ENCODE data around the gene TKFC.
A peak's percentile ranks its signal among the peaks of the same experiment; 100 is the strongest.

The TKFC gene, protein sequence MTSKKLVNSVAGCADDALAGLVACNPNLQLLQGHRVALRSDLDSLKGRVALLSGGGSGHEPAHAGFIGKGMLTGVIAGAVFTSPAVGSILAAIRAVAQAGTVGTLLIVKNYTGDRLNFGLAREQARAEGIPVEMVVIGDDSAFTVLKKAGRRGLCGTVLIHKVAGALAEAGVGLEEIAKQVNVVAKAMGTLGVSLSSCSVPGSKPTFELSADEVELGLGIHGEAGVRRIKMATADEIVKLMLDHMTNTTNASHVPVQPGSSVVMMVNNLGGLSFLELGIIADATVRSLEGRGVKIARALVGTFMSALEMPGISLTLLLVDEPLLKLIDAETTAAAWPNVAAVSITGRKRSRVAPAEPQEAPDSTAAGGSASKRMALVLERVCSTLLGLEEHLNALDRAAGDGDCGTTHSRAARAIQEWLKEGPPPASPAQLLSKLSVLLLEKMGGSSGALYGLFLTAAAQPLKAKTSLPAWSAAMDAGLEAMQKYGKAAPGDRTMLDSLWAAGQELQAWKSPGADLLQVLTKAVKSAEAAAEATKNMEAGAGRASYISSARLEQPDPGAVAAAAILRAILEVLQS

DNA sequence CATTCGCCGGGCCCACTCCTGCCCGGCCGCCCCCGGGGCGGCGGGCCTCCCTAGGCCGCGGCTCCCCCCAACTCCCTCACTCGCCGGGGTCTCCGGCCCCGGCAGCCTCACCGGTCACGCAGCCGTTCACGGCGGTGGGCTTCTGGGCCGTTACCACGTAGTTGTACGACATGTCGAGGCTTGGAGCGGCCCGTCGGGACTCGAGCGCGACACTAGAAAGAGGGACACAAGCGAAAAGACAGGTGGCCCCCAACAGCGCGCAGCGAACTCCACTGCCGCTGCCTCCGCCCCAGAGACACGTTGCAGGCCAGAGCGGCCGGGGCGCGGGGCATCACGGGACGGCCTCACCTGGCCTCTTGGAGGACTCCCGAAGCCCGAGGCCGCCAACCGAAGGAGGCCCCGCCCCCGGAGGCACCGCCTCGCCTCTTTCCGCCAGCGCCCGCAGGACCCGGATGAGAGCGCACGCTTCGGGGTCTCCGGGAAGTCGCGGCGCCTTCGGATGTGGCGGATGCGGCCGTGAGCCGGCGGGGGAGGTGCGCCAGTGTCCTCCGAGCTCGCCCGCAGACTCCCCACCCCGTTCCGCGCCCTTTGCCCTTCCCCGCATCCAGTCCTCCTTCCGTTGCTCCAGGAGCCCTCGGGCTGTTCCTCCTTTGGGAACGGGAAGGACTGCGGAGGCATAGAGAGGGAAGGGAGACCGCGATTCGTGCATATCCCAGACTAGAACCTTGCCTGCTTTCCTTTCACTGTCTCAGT is at the start of gene TKFC, which contains the start of gene DDB1:
Gene TKFC, plus strand, starts transcription at position 432 of the 753 bp plus-strand sequence. CDS start 1,501 bp downstream, outside the sequence.
Gene DDB1, minus strand, starts transcription at position 309 of the 753 bp plus-strand sequence. Its CDS starts 137 bp downstream, at position 172.
- DNase-seq: peak; percentile 97 to 98

DNA sequence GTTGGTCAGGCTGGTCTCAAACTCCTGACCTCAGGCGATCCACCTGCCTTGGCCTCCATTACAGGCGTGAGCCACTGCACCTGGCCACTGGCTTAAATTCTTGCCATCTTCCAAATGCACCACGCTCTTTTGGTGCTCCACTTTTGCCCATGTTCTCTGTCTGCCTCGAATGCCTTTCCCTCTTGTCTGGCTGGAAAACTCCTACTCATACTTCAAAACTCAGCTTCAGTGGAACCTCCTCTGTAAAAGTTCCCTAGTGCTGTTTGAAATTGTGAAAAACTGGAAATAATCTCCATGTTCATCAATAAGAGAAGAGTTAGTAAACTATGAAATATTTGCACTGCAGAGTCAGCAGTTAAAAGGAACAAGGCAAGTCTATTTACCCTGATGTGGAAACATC is 49.4 kb upstream of the TKFC start:
- no peak for DNase-seq

DNA sequence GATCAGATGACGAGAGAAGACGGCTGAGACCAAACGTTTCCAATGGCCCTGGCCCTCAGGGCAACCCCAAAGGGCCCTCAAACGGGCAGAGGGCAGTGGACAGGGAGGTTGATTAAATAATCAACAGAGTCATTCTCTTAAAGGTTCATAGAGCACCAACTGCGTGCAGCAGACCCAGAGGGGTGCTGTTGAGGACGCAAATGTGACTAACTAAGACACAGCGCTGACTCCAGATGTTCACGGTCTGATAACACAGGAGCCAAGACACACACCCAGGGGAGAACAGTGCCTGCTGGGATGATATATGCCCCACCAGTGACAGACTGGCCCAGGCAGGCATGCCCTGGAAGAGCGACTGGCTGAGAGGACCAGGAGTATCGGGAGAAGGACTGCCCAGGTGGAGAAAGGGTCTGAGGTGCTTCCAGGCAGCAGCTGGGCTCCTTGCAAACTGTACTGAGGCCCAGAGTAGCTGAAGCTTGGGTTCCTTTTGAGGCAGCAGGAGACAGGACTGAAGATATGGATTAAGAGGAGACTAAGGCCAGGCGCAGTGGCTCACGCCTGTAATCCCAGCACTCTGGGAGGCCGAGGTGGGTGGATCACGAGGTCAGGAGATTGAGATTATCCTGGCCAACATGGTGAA is 45.6 kb upstream of the TKFC start:
- DNase-seq: no peak

DNA sequence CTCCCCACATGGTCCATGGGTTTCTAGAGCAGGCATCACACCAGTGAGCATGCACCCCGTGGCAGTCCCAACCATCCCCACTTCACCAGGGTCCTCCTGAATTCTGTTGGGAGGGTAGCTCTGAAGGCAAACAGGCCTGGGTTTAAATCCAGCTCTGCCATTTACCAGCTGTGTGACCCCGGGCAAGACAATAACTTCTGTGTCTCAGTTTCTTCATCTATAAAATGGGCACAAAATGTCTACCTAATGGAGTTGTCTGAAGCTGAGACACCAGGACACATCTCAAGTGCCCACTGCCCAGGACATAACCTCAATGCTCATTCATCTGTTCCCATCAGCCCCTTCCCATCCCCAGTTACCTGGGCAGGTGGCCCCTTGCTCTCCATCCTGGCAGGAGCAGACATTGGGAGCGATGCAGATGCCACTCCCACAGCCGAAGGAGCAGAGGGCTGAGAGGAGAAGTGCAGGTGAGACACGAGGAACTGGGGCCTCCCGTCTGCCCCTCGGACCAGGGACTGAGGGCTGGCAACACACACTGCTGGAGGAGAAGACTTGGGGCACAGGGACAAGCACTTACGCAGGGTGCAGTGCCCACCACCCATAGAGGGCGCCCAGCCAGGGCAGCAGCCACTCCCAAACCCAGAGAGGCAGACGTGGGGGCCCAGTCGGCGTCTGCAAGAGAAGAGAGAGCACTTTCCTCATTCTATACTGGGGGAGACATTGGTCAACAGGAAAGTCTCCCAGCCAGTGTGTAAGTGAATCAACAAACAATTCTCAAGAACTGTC is 41.9 kb upstream of the TKFC start:
- peak in 1 of 2 donors; percentile 29 for DNase-seq

DNA sequence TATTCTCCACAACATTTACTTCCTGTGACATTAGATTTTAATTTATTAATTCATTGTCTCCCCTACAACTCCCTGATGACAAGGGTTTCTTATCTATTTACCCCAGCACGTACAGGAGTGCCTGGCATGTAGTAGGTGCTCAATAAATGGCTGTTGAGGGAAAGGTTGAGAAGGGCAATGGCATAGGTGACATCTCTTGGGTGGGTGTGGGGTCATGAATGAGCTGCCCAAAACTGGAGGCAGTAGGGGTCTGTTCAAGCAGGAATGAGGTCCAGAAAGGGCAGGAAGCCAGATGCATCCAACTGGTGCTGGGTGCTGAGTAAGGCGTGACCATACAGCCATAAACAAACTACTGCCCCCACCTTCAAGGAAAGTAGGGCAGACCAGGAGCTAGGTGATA is 40.7 kb upstream of the TKFC start:
- no peak for DNase-seq

DNA sequence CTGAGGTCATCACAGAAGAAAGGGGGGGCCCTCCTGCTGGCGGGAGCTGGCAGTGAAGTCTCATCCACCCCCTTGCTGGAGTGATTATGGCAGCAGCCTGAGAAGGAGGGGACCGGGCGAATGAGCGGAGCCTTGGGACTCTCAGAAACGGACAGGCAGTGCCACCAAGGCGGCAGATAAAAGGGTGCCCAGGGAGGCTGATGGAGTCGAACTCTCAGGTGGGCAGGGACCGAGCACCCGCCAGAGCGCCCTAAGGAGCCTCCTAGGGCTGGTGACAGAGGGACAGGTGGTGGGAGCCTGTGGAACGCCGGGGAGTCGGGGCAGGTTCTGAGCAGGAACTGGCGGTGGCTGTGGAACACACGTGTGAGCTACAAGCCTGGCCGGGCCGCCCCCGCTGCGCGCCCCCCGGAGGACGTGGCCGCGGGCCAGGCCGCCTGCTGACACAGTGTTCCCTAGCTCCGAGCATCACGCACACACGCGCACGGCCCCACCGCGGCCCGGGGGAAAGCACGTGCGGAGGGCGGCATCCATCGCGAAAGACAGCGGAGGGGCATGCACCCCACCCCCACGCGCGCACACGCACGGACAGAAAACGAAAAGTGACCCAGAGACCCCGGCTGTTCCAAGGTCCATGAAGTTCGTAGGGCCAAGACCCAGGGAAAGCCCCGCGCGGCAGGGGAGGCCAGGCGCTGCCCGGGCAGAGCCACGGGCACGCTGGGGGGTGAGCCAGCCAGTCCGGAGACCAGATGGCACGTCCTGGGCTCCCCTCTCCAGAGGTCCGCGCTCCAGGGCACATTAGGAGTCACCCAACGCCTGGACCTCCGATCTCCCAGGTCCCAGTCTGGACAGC is 38.9 kb upstream of the TKFC start:
- DNase-seq: peak; percentile 53 to 67

DNA sequence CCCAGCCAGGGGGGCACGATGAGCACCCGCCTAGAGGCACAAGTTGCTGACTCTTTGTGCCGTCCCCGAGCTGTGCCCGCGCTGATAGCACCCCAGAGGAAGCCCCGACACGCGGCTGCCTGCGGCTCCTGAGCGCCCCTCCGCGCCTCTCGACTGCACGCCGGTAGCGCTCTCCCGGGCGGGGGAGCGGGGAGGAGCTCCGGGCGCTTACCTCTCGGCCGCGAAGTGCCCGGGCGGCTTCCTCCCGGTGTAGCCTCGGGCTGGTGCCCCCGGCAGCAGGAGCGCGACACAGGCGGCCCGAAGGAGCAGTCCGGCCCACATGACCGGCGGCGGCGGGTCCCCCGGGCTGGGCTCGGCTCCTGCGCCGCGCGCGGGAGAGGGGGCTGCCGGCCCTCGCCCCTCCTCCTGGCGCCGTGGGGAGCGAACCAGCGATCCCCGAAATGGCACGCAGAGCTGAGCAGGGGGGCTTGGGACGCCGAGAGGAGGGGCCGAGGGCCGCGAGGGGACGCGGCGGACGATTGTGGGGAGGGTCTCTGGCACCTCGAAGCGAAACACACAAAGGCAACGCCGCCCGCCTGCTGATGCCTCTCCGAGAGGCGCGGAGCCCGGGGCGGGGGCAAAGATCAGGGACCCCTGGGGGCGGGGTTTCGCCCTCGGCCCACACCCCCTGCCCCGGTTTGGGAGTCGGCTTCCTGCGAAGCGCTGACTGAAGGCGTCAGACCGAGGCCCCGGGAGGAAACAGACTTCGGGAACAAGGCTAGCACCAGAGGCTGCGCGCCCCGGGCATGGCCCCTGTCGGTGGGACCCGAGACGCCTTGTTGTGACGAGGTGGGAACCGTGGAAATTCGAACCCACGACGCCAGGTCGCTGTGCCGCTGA is 38.1 kb upstream of the TKFC start, which contains the start of gene VWCE:
Gene VWCE, minus strand, starts transcription at position 600 of the 879 bp plus-strand sequence. Its CDS starts 279 bp downstream, at position 321.
- peak; percentile 76 to 80 for DNase-seq

DNA sequence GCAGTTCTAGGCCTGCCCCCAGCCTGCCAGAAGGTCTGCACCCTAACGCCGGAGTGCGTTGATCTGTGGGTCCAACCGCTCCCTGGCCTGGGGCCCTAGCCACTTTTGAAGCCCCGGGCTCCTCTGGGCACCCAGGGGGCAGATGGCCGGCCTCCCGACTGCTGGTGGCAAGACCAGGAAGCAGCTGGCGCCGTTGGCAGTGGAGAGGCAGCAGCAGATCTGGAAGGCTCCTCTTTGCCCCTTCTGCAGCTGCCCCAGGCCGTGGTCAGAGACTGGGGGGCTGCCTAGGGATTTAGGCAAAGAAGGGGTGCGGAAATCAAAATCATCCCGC is 37.5 kb upstream of the TKFC start:
- no peak for DNase-seq

DNA sequence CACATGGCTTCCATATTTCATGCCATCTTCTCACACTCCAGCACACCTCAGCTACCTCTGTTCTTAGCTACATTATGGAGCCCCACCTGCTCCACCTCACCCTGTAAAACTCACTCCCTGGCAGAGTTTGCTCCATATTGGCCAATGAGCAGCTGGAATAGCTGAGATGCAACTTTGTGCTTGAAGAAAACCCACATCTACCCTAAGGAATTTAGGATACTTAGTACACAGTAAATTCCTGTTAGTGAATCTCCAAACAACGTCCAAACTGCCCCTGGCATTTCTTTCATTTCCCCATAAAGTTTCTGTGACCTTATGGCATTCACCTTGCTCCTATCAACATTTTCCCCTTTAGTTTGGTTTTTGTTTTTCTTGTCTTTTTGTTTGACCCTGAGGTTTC is 35.7 kb upstream of the TKFC start:
- DNase-seq: no peak

DNA sequence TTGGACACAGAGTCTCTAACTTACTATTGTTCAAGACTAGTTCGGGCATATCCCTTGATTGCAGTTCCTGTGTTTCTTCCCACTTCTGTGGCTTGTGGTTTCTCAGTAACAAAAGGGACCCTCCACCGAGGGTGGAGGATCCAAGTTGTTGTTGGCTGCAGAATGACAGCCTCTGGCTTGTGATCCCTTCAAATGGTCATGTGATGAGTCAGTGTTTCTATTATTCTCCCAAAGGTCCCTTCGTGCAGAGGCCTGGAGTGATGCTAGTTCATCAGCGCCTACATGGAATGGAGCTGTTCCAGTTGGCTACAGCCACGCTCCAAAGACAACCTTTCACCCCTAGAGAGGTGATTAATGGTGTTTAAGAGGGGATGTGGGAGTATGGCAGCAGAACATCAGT is 35.3 kb upstream of the TKFC start:
- DNase-seq: no peak

DNA sequence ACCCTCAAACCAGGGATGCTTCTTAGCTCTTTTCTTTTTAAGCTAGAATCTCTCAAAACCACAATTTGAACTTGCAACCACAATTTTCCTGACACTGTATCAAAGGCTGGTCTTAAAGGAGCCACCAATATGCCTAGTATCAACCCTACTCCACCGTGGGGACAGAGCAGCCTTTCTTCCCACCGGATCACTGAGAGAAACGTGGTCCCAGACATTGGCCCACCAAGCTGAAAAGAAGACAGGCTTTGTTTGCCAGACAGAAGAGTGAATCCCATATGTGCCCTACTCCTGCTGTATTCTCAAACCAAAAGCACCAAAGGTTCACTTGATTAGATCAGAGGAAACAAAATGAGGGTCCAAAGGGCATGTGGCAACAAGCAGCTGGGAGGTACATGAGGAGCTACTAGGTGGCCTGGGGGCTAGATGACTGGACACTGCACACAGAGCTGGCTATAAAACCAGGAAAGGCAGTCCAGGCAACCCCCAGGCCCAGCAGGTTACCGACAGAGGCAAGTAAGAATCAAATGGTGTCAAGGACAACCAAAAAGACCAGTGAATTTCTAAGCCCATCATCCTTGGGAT is 34.3 kb upstream of the TKFC start:
- no peak for DNase-seq

DNA sequence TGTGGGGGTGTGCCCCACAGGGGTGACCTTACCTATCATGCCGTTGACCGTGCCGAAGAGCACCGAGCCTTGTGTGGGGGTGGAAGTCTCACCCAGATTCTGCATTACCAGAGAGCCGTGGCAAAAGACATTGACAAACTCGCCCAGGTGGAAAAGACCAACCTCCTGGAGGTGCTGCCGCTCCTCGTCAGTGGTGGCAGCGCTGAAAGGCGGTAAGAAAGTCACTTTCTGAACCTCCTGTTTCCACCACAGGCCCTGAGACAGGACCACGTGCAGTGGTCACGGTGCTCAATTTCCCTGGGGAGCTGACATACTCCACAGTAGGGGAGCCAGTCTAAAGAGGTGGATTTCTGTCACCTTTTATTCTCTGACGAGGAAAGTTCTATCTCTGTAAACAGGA is 30.5 kb upstream of the TKFC start:
- DNase-seq: no peak

DNA sequence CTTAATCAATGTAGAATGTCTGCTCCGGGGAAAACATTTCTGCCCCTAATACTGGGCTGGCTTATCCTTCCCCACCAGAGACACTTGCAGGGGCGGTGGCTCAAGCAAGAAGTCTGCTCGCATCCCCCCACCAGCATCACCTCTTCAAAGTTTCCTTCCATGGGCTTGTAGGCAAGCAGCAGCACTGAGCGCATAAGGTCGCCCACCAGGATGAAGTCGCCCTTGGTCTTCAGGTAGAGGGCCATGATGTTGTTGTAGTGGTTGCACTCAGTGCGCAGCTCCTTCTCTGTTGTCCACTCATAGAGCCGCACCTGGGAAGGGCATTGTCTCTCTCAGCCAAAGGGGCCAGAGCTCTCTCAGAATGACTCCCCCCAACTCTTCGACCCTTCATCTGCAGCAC is 29.3 kb upstream of the TKFC start:
- no peak for DNase-seq

DNA sequence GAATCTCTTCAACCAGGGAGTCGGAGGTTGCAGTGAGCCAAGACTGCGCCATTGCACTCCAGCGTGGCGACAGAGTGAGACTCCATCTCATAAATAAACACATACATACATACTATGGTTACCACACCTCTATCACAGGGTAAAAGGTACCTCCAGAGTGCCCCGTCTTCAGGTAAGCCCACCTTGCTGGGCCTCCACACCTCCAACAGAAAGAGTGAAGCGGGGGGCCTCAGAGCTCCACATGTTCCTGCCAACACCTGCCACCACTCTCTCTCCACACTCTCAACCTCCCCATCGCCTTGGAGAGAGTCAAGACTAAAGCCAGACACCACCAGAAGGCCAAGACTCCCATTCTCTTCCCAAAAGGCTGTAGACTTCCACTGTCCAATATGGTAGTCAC is 27.6 kb upstream of the TKFC start:
- DNase-seq: no peak

DNA sequence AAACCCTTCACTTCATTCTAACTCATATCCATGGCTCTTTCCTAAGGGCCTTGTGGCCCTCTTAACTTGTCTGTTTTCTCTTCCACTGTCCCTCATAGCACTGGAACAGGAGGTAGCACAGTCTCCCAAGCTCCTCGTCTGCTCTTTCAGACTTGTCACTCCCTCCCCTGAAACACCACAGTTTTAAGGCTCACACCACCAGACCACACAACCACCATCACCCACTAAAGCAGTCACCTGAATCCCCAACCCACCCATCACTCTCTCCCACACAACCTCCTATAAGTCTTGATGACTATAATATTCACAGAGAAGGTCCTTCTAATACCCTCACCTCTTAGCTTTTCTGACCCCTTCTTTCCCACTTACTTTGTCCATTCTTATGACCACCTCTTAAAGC is 26.8 kb upstream of the TKFC start:
- no peak for DNase-seq

DNA sequence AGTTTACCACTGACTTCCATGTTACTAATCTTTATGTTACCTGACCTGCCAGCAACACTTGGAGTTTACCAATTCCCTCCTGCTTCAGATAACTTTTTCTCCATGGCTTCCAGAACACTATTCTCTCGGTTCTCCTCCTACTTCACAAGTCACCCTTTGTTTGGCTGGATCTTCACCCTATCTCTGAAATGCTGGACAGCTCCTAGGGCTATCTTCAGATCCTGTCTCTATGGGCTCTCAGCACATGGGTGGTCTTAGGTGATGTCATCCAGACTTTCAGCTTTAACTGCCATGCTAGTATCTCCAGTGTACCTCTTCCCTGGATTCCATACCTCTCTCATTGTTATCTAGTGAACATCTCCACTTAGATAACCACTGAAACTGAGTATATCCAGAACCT is 25.7 kb upstream of the TKFC start:
- DNase-seq: no peak

DNA sequence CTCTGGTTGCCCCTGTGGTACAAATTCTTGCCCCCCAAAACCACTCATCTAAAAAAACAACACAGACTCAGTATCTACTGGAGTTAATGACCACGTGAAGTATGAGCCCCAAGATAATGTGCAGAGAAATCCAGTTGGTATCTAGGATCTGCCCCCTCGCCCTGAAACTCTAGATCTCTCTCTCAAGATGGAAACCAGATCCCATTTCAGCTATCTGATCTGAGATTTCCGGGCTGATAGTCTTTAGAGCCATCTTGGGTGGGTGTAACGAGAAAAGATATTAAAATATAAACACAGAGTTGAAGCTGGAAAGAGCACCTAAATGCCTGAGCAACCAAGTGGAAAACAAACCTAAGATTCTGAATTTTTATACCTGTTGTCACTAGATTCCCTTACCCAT is 23.9 kb upstream of the TKFC start:
- no peak for DNase-seq

DNA sequence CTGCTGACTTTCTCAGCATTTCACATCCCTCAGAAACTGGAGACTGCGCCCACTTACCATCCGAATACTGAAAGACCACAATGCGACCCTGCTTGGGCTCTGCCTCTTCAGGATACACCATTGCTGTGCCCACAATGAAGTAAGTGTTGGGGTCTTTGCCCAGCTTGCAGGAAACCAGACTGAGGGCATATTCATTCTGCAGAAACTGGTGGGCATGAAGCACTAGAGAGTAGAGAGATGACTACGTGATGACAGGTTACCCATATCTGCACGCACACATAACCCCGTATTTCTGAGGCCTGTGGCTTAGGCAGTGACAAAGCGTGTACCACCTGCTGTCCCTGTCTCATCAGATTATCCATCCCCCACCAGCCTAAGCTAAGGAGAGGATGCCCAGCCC is 23.3 kb upstream of the TKFC start:
- no peak for DNase-seq

DNA sequence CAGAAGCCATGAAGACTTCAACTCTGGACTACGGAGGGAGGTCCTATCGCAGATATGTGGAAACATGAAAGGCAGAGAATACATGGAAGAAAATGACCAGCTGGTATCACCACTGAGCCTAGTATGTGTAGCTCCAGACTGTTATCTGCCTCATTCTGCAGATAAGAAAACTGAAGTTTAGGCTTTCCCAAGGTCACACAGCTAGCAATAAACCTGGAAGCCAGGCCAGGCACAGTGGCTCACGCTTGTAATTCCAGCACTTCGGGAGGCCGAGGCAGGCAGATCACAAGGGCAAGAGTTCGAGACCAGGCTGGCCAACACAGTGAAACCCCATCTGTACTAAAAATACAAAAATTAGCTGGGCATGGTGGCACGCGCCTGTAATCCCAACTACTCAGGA is 22.3 kb upstream of the TKFC start:
- DNase-seq: no peak

DNA sequence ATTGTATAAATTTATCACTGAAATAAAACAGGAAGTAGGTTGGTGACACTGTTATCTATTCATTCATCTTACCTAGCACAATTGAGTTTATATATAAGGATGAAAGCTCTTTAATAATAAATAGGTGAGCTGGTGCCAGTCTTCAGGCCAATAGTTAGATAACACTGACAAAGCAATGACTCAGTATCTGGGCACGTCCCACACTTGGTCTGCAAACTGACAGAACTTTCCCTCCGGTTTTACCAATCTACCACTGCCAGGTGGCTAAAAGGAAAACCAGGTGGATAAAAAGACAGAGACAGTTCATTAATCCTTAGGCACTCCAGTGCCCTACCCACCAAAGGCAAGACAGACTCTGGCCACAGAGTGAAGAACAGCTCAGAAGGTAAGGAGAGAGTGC is 17.8 kb upstream of the TKFC start:
- DNase-seq: no peak

Measured in stimulated activated CD4-positive, alpha-beta T cell treated with anti-CD3 and anti-CD28 coated beads, Interleukin-2, amount 100 ng/mL, for 24 hours (primary cell).